OCI-LY7 (cell line): Measurements from ENCODE around the gene HS3ST3A1.

ENCODE experiments used
- CTCF ChIP-seq: fragments of 200-600 bp; sonication (generic); conservative IDR thresholded peaks from 2 replicates; pipeline ENCODE4 v1.5.1; 2014; ENCODE audit warnings: mild to moderate bottlenecking, antibody characterized with exemption, low read length, moderate library complexity, mixed read lengths
- EZH2phosphoT487 ChIP-seq: fragments of 200-600 bp; sonication (generic); IDR thresholded peaks from 2 replicates; pipeline ENCODE4 v1.6.1; 2018; ENCODE audit warnings: low read depth, borderline replicate concordance, mild to moderate bottlenecking, mixed run types, antibody characterized with exemption, low read length, moderate library complexity, mixed read lengths

DNA sequence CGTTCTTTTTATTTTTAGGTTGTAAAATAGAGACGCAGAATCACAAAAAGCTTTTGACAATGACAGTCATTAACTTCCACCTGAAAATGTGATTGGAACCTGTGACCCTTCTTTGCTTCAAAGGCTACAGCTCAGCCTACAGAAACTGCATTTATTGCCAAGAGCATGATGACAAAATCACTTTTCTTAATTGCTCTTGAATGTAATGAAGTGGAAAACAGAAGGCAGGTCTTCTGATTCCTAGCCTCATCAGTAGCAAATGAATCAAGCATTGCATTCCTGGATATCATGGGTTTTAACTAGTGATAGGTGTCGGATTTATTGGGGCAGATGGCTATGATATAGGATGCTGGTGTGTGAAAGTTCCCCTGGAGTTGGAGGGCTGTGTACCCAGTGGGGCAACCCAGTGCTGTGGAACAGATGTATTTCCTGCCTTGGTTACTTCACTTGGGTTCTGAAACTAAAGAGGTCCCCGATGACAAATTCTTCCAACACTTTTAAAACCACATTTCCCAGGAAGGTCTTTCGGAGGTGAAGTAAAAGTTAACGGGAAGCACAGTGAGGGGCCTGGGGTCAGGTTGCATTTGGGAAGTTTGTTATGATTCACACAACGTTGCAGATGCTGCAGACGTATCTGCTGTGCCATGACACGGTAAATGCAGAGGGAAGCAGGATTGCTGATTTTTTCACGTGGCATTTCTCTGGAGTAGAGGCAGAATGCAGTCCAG lies 127.5 kb downstream of the HS3ST3A1 start:
- TF ChIP-seq EZH2phosphoT487 (no peak), CTCF (no peak)
